Endodermal cell (in vitro differentiated cells): ENCODE results near the gene ZNF516. TPM values are rescaled to one million over a fixed set of nuclear protein-coding genes. Genes with fewer than 3 reads are reported as not detected.
"Not testable (repeated sequence)": the region's sequence is repeated elsewhere in the genome, so short reads cannot be mapped to it uniquely, and the experiment has no call there.

Experiments
- DNase-seq: peaks from one replicate; pipeline ENCODE4 v3.0.0-alpha.2; 2017
- H3K27ac ChIP-seq: 2 replicates; pipeline ENCODE4 v1.5.1; 2013; ENCODE audit warnings: mild to moderate bottlenecking, low read depth, low read length, moderate library complexity
- H3K27me3 ChIP-seq: 2 replicates; pipeline ENCODE4 v1.6.1; 2013; ENCODE audit warnings: mild to moderate bottlenecking, low read length, moderate library complexity; ENCODE audit not compliant: insufficient read depth, control insufficient read depth, poor library complexity, severe bottlenecking
- H3K36me3 ChIP-seq: 2 replicates; pipeline ENCODE4 v1.7.0; 2013; ENCODE audit warnings: mild to moderate bottlenecking, low read length, moderate library complexity; ENCODE audit not compliant: control insufficient read depth, insufficient read depth
- H3K4me1 ChIP-seq: one replicate; pipeline ENCODE4 v1.7.0; 2013; ENCODE audit warnings: low read length; ENCODE audit not compliant: control insufficient read depth, insufficient read depth
- H3K4me3 ChIP-seq: 2 replicates; pipeline ENCODE4 v1.5.1; 2013; ENCODE audit warnings: mild to moderate bottlenecking, low read length, moderate library complexity
- H3K9ac ChIP-seq: 2 replicates; pipeline ENCODE4 v1.6.1; 2013; ENCODE audit warnings: mild to moderate bottlenecking, low read length, moderate library complexity; ENCODE audit not compliant: poor library complexity, severe bottlenecking; ENCODE audit errors: extremely low read depth
- H3K9me3 ChIP-seq: 2 replicates; pipeline ENCODE4 v1.6.1; 2013; ENCODE audit warnings: mild to moderate bottlenecking, low read length, moderate library complexity; ENCODE audit not compliant: control insufficient read depth
- H3K27ac Mint-ChIP-seq: 2 replicates; pipeline ENCODE4 v1.8.0; 2020; ENCODE audit warnings: mixed read lengths
- H3K27me3 Mint-ChIP-seq: 2 replicates; pipeline ENCODE4 v1.8.0; 2021; ENCODE audit warnings: mild to moderate bottlenecking, mixed read lengths; ENCODE audit not compliant: insufficient read depth
- H3K36me3 Mint-ChIP-seq: 2 replicates; pipeline ENCODE4 v1.8.0; 2020; ENCODE audit warnings: low read depth, mixed read lengths
- H3K4me1 Mint-ChIP-seq: 2 replicates; pipeline ENCODE4 v1.8.0; 2020; ENCODE audit warnings: mixed read lengths
- H3K4me3 Mint-ChIP-seq: 2 replicates; pipeline ENCODE4 v1.8.0; 2020; ENCODE audit warnings: mild to moderate bottlenecking, moderate library complexity, mixed read lengths
- H3K9me3 Mint-ChIP-seq: 2 replicates; pipeline ENCODE4 v1.8.0; 2020; ENCODE audit warnings: mild to moderate bottlenecking, mixed read lengths
- WGBS, 2 experiments: methylation state at CpG; one replicate each; pipeline versions ENCODE4 v1.1.5 to v1.1.7; 2013; ENCODE audit warnings: missing lambda C conversion rate in 2 of 2, mixed read lengths in 1 of 2; ENCODE audit not compliant: insufficient coverage in 1 of 2, insufficient read length in 1 of 2; 5-methylcytosine and 5-hydroxymethylcytosine counted together
- total RNA-seq, 2 donors: library from RNA; stranded (reverse); fragmentation: NEBNext Ultra II Directional in 1 of 2; extraction: Animal tissue kit (Norgen Biotek cat#: 25700) in 1 of 2; gene quantifications; 2 replicates in 1 of 2; 3 replicates in 1 of 2; pipeline ENCODE4 v1.2.1, GENCODE V29; 2021
- TF ChIP-seq, protein P1 (sequence below): fragments of 200-600 bp; sonication (generic); conservative IDR thresholded peaks from 2 replicates; pipeline ENCODE4 v1.5.0; 2021; ENCODE audit warnings: antibody characterized with exemption, mild to moderate bottlenecking

The ZNF516 gene
- total RNA-seq, 2 donors from 2014 or later, result 60.2 to 77.9 TPM

DNA sequence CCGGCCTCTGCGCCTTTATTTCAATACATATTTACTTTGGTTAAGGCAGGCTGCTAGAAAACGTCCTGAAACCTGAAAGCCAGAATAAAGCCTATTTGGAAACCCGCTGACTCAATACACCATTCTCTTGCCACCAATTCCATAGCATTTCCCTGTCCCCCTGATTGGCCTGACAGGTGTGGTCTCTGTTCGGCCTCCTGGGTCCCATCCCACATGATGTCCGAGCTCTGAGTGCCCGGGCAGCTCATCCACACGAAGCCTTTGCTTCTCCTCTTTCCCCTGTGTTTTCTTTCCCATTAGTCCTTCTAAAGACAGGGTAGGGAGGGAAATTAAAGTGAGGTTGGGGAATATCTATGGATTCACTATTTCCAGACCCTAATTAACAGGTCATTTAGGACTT, 42.6 kb upstream of the ZNF516 start:
- 93 to 100% methylated on average over 1 to 8 of the region's 8 CpGs for WGBS, 2 experiments
- Histone ChIP-seq H3K4me1 (no peaks in the 10 kb centered on the region), H3K27me3 (no peaks in the 10 kb centered on the region), H3K36me3 (no peaks in the 10 kb centered on the region), H3K9me3 (no peaks in the 10 kb centered on the region), H3K27ac (no peak overlapping the region), H3K4me3 (no peak overlapping the region), H3K9ac (no peak overlapping the region)
- peaks cover 2% of the 10 kb centered on the region for H3K4me1 Mint-ChIP-seq
- H3K27ac Mint-ChIP-seq, result no peak overlapping the region
- no peak for DNase-seq
- no peaks in the 10 kb centered on the region for H3K36me3 Mint-ChIP-seq
- no peaks in the 10 kb centered on the region for H3K9me3 Mint-ChIP-seq
- H3K27me3 Mint-ChIP-seq, result peaks cover 11% of the 10 kb centered on the region
- no peak overlapping the region for H3K4me3 Mint-ChIP-seq
- TF ChIP-seq, protein P1, sequence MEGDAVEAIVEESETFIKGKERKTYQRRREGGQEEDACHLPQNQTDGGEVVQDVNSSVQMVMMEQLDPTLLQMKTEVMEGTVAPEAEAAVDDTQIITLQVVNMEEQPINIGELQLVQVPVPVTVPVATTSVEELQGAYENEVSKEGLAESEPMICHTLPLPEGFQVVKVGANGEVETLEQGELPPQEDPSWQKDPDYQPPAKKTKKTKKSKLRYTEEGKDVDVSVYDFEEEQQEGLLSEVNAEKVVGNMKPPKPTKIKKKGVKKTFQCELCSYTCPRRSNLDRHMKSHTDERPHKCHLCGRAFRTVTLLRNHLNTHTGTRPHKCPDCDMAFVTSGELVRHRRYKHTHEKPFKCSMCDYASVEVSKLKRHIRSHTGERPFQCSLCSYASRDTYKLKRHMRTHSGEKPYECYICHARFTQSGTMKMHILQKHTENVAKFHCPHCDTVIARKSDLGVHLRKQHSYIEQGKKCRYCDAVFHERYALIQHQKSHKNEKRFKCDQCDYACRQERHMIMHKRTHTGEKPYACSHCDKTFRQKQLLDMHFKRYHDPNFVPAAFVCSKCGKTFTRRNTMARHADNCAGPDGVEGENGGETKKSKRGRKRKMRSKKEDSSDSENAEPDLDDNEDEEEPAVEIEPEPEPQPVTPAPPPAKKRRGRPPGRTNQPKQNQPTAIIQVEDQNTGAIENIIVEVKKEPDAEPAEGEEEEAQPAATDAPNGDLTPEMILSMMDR, result no peak

DNA sequence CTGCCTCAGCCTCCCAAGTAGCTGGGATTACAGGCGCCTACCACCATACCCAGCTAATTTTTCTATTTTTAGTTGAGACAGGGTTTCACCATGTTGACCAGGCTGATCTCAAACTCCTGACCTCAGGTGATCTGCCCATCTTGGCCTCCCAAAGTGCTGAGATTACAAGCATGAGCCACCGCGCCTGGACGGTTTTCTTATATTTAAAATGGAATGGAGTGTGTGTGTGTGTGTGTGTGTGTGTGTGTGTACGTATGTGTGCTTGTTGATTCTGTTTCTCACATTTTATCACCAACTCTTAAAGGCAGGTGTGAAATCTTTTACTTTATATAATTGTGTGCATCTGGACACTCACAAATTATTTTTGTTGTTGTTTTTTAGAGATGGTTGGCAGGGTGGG, 41.6 kb upstream of the ZNF516 start:
- H3K4me3 Mint-ChIP-seq, H3K9me3 Mint-ChIP-seq, H3K9me3 ChIP-seq, H3K27ac ChIP-seq, H3K9ac ChIP-seq, DNase-seq, H3K4me1 ChIP-seq, H3K36me3 Mint-ChIP-seq, H3K4me3 ChIP-seq, H3K27me3 ChIP-seq, H3K4me1 Mint-ChIP-seq, H3K36me3 ChIP-seq, H3K27ac Mint-ChIP-seq: not testable (repeated sequence)
- WGBS, 2 experiments, result 93 to 100% methylated on average over 1 to 4 of the region's 5 CpGs
- peaks cover 10% of the 10 kb centered on the region for H3K27me3 Mint-ChIP-seq

DNA sequence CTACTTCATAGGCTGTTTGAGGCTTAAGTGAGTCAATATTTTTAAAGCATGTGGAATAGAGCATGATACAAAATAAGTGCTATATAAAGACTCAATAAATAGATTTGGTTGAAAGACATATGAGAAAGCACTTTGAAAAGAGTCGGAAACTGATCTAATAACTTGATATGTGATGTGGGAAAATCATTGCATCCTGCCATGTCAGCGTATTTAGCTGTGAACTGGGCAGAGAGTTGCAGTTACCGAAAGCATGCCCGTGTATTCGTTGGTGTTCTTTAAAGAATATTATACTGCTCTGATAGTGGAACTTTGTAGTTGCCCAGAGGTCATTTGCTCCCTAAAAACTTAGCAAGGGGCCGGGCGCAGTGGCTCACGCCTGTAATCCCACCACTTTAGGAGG, 37.8 kb upstream of the ZNF516 start:
- Histone ChIP-seq H3K9ac (no peak overlapping the region), H3K27me3 (peaks cover 5% of the 10 kb centered on the region), H3K36me3 (no peaks in the 10 kb centered on the region), H3K4me3 (no peak overlapping the region), H3K27ac (no peak overlapping the region), H3K9me3 (no peaks in the 10 kb centered on the region), H3K4me1 (no peaks in the 10 kb centered on the region)
- TF ChIP-seq, protein P1, result no peak
- DNase-seq, result no peak
- 94 to 100% methylated on average over 8 of the region's 8 CpGs for WGBS, 2 experiments
- Mint-ChIP-seq H3K4me1 (peaks cover 13% of the 10 kb centered on the region), H3K27ac (no peak overlapping the region), H3K4me3 (no peak overlapping the region), H3K36me3 (no peaks in the 10 kb centered on the region), H3K9me3 (no peaks in the 10 kb centered on the region), H3K27me3 (peaks cover 10% of the 10 kb centered on the region)

DNA sequence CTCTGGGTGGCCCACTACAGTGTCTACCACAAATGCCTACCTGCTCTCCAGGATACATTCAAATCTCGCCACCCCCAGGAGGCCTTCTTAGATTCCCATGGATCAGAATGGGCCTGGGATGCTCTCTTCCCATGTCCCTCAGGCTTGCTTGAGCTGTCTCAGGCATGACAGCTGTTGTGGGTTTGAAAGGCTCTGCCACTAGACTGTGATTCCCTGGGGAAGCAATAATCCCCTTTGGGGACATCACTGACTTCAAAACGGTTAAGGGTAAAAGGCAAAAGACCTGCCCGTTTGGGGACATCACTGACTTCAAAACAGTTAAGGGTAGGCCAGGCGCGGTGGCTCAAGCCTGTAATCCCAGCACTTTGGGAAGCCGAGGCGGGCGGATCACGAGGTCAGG, 35.8 kb upstream of the ZNF516 start:
- WGBS, 2 experiments, result 86 to 93% methylated on average over 5 to 6 of the region's 9 CpGs

More for the DNA sequence above, 35.8 kb upstream of the ZNF516 start:
- Histone ChIP-seq H3K36me3 (no peaks in the 10 kb centered on the region), H3K4me1 (no peaks in the 10 kb centered on the region), H3K4me3 (no peak overlapping the region), H3K9ac (no peak overlapping the region), H3K27ac (no peak overlapping the region), H3K27me3 (peaks cover 5% of the 10 kb centered on the region), H3K9me3 (no peaks in the 10 kb centered on the region)
- no peak for DNase-seq
- no peak overlapping the region for H3K27ac Mint-ChIP-seq
- peaks cover 20% of the 10 kb centered on the region for H3K27me3 Mint-ChIP-seq
- TF ChIP-seq, protein P1, result no peak
- H3K36me3 Mint-ChIP-seq, result no peaks in the 10 kb centered on the region
- H3K9me3 Mint-ChIP-seq, result no peaks in the 10 kb centered on the region
- peaks cover 12% of the 10 kb centered on the region for H3K4me1 Mint-ChIP-seq
- no peak overlapping the region for H3K4me3 Mint-ChIP-seq
